ENCODE measurements around the gene SPRYD3.

DNA sequence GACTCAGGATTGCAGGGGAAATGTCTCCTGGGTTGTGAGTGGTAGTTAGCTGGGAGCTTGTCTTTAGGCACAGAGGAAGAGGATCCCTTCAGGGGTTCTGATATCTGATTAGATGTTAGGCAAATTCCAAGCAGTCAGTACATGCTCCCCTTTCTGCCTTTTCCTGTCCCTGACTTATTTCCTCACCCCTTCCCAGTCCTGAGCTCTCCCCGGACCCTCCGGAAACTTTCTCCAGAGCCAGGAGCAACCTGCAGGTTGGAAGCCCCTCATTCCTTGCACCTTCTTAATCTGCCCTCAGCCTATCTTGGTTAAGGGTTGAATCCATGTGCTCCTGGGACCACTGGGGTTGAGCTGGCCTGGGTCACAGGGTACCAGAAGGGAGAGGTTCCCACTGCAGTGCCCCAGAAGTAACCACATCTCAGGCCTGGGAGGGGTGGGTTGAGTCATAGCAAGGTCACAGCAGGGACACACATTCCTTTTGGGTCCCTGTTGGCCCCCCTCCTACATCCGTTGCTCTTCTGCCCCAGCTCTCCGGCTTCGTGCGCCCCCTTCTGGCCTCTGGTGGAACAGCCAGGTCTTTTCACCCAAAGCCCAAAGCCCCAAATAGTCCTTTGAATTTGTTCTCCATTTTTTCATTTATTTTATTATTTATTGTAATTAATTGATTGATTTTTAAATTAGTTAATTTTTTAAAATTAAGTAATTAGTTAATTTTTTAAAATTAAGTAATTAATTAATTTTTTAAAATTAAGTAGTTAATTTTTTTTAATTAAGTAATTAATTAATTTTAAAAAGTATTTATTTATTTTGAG, 20.1 kb upstream of the SPRYD3 start:
- TF ChIP-seq EZH2 (IDR thresholded peaks at IDR 0.05; ENCODE audit: insufficient read depth, poor library complexity, severe bottlenecking) (no peak), EZH2phosphoT487 (IDR thresholded peaks at IDR 0.05; ENCODE audit: insufficient read depth, low read depth) (no peak)

Measured in GM23248 (cell line).